Astrocyte of the cerebellum (primary cell): Measurements from ENCODE around the gene HIGD1C.
A peak's percentile ranks its signal among the peaks of the same experiment; 100 is the strongest.

ENCODE experiments used
- DNase-seq: peaks from one replicate; pipeline ENCODE4 v3.0.0-alpha.2; 2011; ENCODE audit warnings: low read depth
- H3K4me3 ChIP-seq: 2 replicates; pipeline ENCODE4 v1.5.1; 2011; ENCODE audit warnings: mild to moderate bottlenecking, low read depth, low read length, moderate library complexity
- in situ Hi-C: cut with HindIII; loops from 2 replicates; pipeline ENCODE4 v1.10.0; 2017; ENCODE audit warnings: low sequenced_read_pairs
- TF ChIP-seq, protein P1 (sequence below): IDR thresholded peaks from 2 replicates; pipeline ENCODE4 v1.5.1; 2012; ENCODE audit warnings: low read length, low read depth, moderate library complexity, mild to moderate bottlenecking; ENCODE audit errors: missing control alignments

HIGD1C gene

GRCh38 chr12:50960130-50960529 lies 7.8 kb downstream of the HIGD1C start:
- peak; percentile 4 for DNase-seq
- in situ Hi-C loops: no loop called here
- TF ChIP-seq, protein P1, sequence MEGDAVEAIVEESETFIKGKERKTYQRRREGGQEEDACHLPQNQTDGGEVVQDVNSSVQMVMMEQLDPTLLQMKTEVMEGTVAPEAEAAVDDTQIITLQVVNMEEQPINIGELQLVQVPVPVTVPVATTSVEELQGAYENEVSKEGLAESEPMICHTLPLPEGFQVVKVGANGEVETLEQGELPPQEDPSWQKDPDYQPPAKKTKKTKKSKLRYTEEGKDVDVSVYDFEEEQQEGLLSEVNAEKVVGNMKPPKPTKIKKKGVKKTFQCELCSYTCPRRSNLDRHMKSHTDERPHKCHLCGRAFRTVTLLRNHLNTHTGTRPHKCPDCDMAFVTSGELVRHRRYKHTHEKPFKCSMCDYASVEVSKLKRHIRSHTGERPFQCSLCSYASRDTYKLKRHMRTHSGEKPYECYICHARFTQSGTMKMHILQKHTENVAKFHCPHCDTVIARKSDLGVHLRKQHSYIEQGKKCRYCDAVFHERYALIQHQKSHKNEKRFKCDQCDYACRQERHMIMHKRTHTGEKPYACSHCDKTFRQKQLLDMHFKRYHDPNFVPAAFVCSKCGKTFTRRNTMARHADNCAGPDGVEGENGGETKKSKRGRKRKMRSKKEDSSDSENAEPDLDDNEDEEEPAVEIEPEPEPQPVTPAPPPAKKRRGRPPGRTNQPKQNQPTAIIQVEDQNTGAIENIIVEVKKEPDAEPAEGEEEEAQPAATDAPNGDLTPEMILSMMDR: no peak
- H3K4me3 ChIP-seq: no peak overlapping the region

DNA sequence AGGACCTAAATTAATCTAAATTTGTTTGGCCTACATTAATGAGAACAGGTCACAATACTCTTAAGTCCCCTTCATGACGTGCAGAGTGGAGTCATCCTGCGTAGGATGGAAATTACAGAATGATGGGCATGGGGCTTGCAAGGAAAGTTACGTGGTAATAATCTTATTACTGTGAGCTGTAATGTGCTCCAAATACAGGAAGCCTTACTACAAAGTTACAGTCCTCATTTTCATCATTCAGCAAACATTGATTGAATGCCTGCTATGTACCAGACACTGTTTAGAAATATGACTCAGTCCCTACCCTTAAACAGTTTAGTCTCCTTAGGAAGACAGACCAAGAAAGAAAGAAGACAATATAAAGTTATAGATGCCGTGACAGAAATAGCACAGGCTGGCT lies 9.4 kb downstream of the HIGD1C start:
- TF ChIP-seq, protein P1: no peak
- DNase-seq: no peak
- no peak overlapping the region for H3K4me3 ChIP-seq
- in situ Hi-C loops: no loop called here

GRCh38 chr12:50964432-50964831 lies 12.1 kb downstream of the HIGD1C start:
- in situ Hi-C loops: no loop called here
- H3K4me3 ChIP-seq: no peak overlapping the region

DNA sequence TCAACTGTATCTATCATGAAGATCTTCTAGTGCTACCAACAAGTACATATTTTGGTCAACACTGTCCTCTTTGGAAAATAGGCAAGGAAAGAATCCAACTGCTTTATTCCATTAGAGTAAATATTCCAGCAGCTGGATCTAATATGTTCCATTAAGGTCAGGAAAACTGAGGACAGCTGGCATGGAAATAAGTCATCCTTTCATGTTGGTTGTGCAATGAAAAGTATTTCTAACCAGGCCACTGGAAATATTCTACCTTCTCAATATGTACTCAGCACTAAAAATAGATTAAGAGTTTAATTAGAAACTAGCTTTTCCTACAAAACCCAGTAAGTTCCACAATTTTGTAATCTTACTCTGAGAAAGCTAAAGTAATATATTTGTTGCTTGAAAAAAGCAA lies 19.6 kb downstream of the HIGD1C start:
- in situ Hi-C loops: loop anchor here (5.0 kb wide), 2 partner anchors 40 to 50 kb away; no protein-coding TSS in a partner anchor
- no peak for DNase-seq
- no peak overlapping the region for H3K4me3 ChIP-seq
- TF ChIP-seq, protein P1: no peak

More at GRCh38 chr12:50964432-50964831, 12.1 kb downstream of the HIGD1C start:
- DNase-seq: no peak
- TF ChIP-seq, protein P1: no peak

DNA sequence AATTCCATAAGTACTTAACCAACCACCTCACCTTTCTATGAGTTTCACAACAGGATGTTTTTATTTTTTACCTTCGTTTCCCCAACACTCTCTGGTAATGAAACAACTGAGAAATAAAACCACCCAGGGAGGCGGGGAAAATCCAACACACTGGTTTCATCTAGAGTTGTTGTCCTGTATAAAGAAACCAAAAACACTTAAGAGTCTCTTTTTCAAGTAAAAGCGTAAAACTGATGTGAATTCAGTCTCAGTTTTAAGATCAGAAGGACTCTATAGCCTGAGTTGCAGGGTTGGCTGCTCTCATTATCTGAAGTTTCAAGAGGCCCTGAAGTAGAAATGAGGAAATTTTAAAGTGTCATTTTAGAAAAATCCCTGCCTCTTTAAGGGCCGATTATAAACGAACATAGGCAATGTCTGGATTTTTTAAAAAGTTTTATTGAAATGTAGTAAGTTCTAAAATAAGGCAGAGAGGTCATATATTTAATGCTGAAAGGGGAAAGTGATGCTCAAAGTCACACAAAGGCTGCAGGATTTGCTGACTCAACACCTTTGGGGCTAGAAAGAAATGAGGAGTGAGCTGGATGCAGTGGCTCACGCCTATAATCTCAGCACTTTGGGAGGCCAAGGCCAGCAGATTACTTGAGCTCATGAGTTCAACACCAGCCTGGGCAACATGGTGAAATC lies 27.2 kb downstream of the HIGD1C start:
- TF ChIP-seq, protein P1: no peak
- in situ Hi-C loops: no loop called here
- DNase-seq: no peak

GRCh38 chr12:50980545-50980944 lies 28.2 kb downstream of the HIGD1C start:
- TF ChIP-seq, protein P1: no peak
- in situ Hi-C loops: no loop called here

More for the DNA sequence above, 27.2 kb downstream of the HIGD1C start:
- H3K4me3 ChIP-seq: no peak overlapping the region

More at GRCh38 chr12:50980545-50980944, 28.2 kb downstream of the HIGD1C start:
- DNase-seq: no peak
- no peak overlapping the region for H3K4me3 ChIP-seq
